GM21367 (cell line): ENCODE results near the gene TCERG1L.

Experiments used
- ATAC-seq: cut with Tn5 transposase; IDR thresholded peaks from one replicate; pipeline ENCODE4 v1.9.1; 2021; ENCODE audit not compliant: unreplicated experiment

Gene TCERG1L

GRCh38 chr10:131271195-131271880 lies 40.2 kb downstream of the TCERG1L start:
- ATAC-seq, result no peak

- no peak for ATAC-seq
These were observed 40.9 kb downstream of the TCERG1L start for GRCh38 chr10:131270461-131271190.

- ATAC-seq, result no peak
These were observed 41.6 kb downstream of the TCERG1L start for GRCh38 chr10:131269776-131270460.

- ATAC-seq, result no peak
These were observed 43.8 kb downstream of the TCERG1L start for GRCh38 chr10:131267814-131268095.

- no peak for ATAC-seq
These were observed 44.3 kb downstream of the TCERG1L start for GRCh38 chr10:131266936-131267813.

GRCh38 chr10:131264110-131264788 lies 47.3 kb downstream of the TCERG1L start:
- ATAC-seq, result no peak

- no peak for ATAC-seq
These were observed 49.5 kb downstream of the TCERG1L start for GRCh38 chr10:131261890-131262475.

- no peak for ATAC-seq
These were observed 50.9 kb downstream of the TCERG1L start for GRCh38 chr10:131260452-131261211.

- ATAC-seq, result no peak
These were observed 51.5 kb downstream of the TCERG1L start for GRCh38 chr10:131260031-131260430.

GRCh38 chr10:131259535-131259934 lies 52.0 kb downstream of the TCERG1L start:
- no peak for ATAC-seq

- no peak for ATAC-seq
These were observed 53.3 kb downstream of the TCERG1L start for GRCh38 chr10:131258256-131258655.

- no peak for ATAC-seq
These were observed 54.5 kb downstream of the TCERG1L start for GRCh38 chr10:131257027-131257426.

GRCh38 chr10:131254859-131255252 lies 56.7 kb downstream of the TCERG1L start:
- ATAC-seq, result no peak

GRCh38 chr10:131253931-131254858 lies 57.3 kb downstream of the TCERG1L start:
- no peak for ATAC-seq

- ATAC-seq, result no peak
These were observed 58.8 kb downstream of the TCERG1L start for GRCh38 chr10:131252567-131253276.

GRCh38 chr10:131251146-131251541 lies 60.4 kb downstream of the TCERG1L start:
- no peak for ATAC-seq

GRCh38 chr10:131250454-131251145 lies 60.9 kb downstream of the TCERG1L start:
- no peak for ATAC-seq
